ENCODE data around the gene GPR78.
"Not testable (repeated sequence)": the region's sequence is repeated elsewhere in the genome, so short reads cannot be mapped to it uniquely, and the experiment has no call there.

The GPR78 gene

DNA sequence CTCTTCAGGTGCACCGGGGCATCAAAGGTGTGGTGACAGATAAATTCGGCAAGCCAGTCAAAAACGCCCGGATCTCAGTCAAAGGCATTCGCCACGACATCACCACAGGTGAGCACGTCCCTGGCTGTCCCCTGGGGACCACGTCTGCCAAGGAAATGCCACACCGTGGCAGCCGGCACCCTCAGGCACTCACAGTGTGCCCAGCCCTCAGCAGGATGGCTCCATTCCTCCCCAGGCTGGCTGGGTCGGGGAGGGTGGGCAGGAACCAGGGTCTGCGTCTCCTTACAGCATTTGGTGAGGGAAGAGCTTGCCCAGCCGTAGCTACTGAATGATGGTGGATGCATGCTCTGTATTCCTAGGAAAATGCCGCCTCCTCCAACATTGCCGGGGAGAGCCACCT, 38.2 kb downstream of the GPR78 start:
- Histone ChIP-seq H3K27ac (ENCODE audit: low read depth, low read length, severe bottlenecking) (no peak overlapping the region), H3K4me1 (ENCODE audit: control insufficient read depth, insufficient read depth, low read length, poor library complexity, severe bottlenecking) (no peaks in the 10 kb centered on the region), H3K4me3 (ENCODE audit: extremely low read depth, insufficient read depth, low read length, poor library complexity, severe bottlenecking) (no peak overlapping the region), H3K36me3 (ENCODE audit: control insufficient read depth, insufficient read depth, low read length) (no peaks in the 10 kb centered on the region), H3K9me3 (ENCODE audit: control insufficient read depth, low read length) (no peaks in the 10 kb centered on the region)
- 93 to 97% methylated on average over 12 to 13 of the region's 15 CpGs for WGBS, 2 experiments (ENCODE audit: insufficient coverage in 2 of 2)

- no peaks in the 10 kb centered on the region for H3K4me1 ChIP-seq (ENCODE audit: control insufficient read depth, insufficient read depth, low read length, poor library complexity, severe bottlenecking)
- WGBS, 2 experiments (ENCODE audit: insufficient coverage in 2 of 2): 92 to 93% methylated on average over 21 to 23 of the region's 28 CpGs
- H3K4me3 ChIP-seq (ENCODE audit: extremely low read depth, insufficient read depth, low read length, poor library complexity, severe bottlenecking): no peak overlapping the region
- H3K9me3 ChIP-seq (ENCODE audit: control insufficient read depth, low read length): no peaks in the 10 kb centered on the region
- no peak overlapping the region for H3K27ac ChIP-seq (ENCODE audit: low read depth, low read length, severe bottlenecking)
- H3K36me3 ChIP-seq (ENCODE audit: control insufficient read depth, insufficient read depth, low read length): no peaks in the 10 kb centered on the region
Observed at GRCh38 chr4:8618961-8619720, 38.9 kb downstream of the GPR78 start.

DNA sequence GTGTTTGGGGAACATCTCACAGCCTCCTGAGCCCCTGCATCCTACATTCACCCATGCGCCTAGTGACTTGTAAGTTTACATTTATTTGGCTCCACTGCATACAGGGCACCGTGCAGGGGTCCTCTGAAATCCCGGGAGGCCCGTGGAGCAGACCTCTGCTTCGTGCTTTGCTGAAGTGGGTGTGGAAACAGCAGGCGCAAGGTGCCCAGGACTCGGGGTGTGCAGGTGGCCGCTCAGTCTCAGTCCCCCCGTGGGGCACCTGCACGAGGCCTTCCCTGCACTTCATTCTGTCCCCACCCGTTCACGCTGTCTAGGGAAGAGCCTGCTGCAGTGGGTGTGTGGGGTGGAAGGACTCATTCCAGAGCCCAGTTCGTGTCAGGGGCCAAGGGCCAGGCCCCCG, 40.9 kb downstream of the GPR78 start:
- H3K27ac ChIP-seq (ENCODE audit: low read depth, low read length, severe bottlenecking); H3K4me3 ChIP-seq (ENCODE audit: extremely low read depth, insufficient read depth, low read length, poor library complexity, severe bottlenecking); H3K4me1 ChIP-seq (ENCODE audit: control insufficient read depth, insufficient read depth, low read length, poor library complexity, severe bottlenecking); H3K36me3 ChIP-seq (ENCODE audit: control insufficient read depth, insufficient read depth, low read length); H3K9me3 ChIP-seq (ENCODE audit: control insufficient read depth, low read length): not testable (repeated sequence)
- WGBS, 2 experiments (ENCODE audit: insufficient coverage in 2 of 2): 100% methylated on average over 1 of the region's 14 CpGs

DNA sequence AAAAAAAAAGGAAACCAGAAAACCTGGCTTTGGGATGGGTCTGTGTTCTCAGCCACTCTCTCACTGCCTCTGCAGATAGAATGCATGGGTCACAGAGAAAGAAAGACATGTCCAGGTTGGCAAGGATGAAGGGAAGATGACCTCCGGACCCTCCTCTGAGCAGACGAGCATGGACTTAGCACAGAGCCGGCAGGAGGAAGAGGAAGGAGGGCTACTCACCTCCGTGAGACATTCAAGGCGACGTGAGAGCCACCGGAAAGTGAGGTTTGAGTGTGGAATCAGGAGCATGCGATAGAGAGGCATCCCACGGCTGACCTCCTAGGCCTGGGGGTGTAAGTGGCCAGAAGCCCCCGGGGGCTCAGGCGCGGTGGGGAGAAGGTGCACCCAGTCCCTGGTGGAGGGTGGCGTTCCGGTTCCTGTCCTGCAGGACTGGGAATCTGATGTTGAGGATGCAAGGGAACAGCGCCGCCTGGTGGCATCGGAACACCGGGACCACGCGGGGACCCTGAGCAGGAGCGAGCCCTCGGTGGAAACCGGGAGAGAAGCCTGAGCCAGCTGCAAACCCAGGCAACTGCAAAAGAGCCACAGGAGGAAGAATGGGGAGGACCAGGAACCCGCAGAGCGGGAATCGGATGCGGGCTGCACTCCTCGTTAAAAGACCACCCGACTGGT, 44.5 kb downstream of the GPR78 start:
- no CpG with 5 or more reads among the region's 29 CpGs for WGBS, 2 experiments (ENCODE audit: insufficient coverage in 2 of 2)
- not testable (repeated sequence) for H3K4me1 ChIP-seq (ENCODE audit: control insufficient read depth, insufficient read depth, low read length, poor library complexity, severe bottlenecking); H3K27ac ChIP-seq (ENCODE audit: low read depth, low read length, severe bottlenecking); H3K4me3 ChIP-seq (ENCODE audit: extremely low read depth, insufficient read depth, low read length, poor library complexity, severe bottlenecking); H3K36me3 ChIP-seq (ENCODE audit: control insufficient read depth, insufficient read depth, low read length); H3K9me3 ChIP-seq (ENCODE audit: control insufficient read depth, low read length)

DNA sequence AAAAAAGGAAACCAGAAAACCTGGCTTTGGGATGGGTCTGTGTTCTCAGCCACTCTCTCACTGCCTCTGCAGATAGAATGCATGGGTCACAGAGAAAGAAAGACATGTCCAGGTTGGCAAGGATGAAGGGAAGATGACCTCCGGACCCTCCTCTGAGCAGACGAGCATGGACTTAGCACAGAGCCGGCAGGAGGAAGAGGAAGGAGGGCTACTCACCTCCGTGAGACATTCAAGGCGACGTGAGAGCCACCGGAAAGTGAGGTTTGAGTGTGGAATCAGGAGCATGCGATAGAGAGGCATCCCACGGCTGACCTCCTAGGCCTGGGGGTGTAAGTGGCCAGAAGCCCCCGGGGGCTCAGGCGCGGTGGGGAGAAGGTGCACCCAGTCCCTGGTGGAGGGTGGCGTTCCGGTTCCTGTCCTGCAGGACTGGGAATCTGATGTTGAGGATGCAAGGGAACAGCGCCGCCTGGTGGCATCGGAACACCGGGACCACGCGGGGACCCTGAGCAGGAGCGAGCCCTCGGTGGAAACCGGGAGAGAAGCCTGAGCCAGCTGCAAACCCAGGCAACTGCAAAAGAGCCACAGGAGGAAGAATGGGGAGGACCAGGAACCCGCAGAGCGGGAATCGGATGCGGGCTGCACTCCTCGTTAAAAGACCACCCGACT, 50.2 kb downstream of the GPR78 start:
- WGBS, 2 experiments (ENCODE audit: insufficient coverage in 2 of 2): no CpG with 5 or more reads among the region's 29 CpGs
- not testable (repeated sequence) for H3K9me3 ChIP-seq (ENCODE audit: control insufficient read depth, low read length); H3K4me3 ChIP-seq (ENCODE audit: extremely low read depth, insufficient read depth, low read length, poor library complexity, severe bottlenecking); H3K27ac ChIP-seq (ENCODE audit: low read depth, low read length, severe bottlenecking); H3K4me1 ChIP-seq (ENCODE audit: control insufficient read depth, insufficient read depth, low read length, poor library complexity, severe bottlenecking); H3K36me3 ChIP-seq (ENCODE audit: control insufficient read depth, insufficient read depth, low read length)

- no CpG with 5 or more reads among the region's 6 CpGs for WGBS, 2 experiments (ENCODE audit: insufficient coverage in 2 of 2)
- not testable (repeated sequence) for H3K4me3 ChIP-seq (ENCODE audit: extremely low read depth, insufficient read depth, low read length, poor library complexity, severe bottlenecking); H3K27ac ChIP-seq (ENCODE audit: low read depth, low read length, severe bottlenecking); H3K36me3 ChIP-seq (ENCODE audit: control insufficient read depth, insufficient read depth, low read length); H3K4me1 ChIP-seq (ENCODE audit: control insufficient read depth, insufficient read depth, low read length, poor library complexity, severe bottlenecking); H3K9me3 ChIP-seq (ENCODE audit: control insufficient read depth, low read length)
Observed at GRCh38 chr4:8631896-8632295, 51.7 kb downstream of the GPR78 start.

GRCh38 chr4:8634773-8635172, 54.6 kb downstream of the GPR78 start:
- H3K4me3 ChIP-seq (ENCODE audit: extremely low read depth, insufficient read depth, low read length, poor library complexity, severe bottlenecking); H3K27ac ChIP-seq (ENCODE audit: low read depth, low read length, severe bottlenecking): not testable (repeated sequence)
- WGBS, 2 experiments (ENCODE audit: insufficient coverage in 2 of 2): no CpG with 5 or more reads among the region's 11 CpGs

GRCh38 chr4:8635897-8636554, 55.8 kb downstream of the GPR78 start:
- WGBS, 2 experiments (ENCODE audit: insufficient coverage in 2 of 2): no CpG with 5 or more reads among the region's 29 CpGs
- H3K4me1 ChIP-seq (ENCODE audit: control insufficient read depth, insufficient read depth, low read length, poor library complexity, severe bottlenecking); H3K36me3 ChIP-seq (ENCODE audit: control insufficient read depth, insufficient read depth, low read length); H3K27ac ChIP-seq (ENCODE audit: low read depth, low read length, severe bottlenecking); H3K9me3 ChIP-seq (ENCODE audit: control insufficient read depth, low read length); H3K4me3 ChIP-seq (ENCODE audit: extremely low read depth, insufficient read depth, low read length, poor library complexity, severe bottlenecking): not testable (repeated sequence)

More at GRCh38 chr4:8634773-8635172, 54.6 kb downstream of the GPR78 start:
- H3K9me3 ChIP-seq (ENCODE audit: control insufficient read depth, low read length); H3K36me3 ChIP-seq (ENCODE audit: control insufficient read depth, insufficient read depth, low read length); H3K4me1 ChIP-seq (ENCODE audit: control insufficient read depth, insufficient read depth, low read length, poor library complexity, severe bottlenecking): not testable (repeated sequence)
